ENCODE results near the gene KLHL41.

The KLHL41 gene

DNA sequence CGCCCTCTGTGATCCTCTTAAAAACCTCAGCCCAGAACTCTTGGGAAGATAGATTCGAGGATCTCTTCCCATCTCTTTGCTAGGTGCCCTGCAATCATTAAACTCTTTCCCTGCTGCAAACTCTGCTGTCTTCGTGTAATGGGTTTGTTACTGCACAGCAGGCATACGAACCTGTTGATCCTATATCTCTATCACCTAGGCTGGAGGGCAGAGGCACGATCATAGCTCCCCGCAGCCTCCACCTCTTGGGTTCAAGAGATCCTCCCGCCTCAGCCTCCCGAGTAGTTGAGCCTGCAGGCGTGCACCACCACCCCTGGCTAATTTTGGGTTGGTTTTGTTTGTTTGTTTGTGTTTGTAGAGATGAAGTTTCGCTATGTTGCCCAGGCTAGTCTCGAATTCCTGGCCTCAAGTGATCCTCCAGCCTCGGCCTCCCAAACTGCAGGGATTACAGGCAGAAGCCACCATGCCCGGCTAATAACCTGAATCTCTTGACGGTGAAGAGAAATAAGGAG lies 30.7 kb upstream of the KLHL41 start:
- Histone ChIP-seq H4K20me1 (ENCODE audit: insufficient read depth, low read length) (no peaks in the 10 kb centered on the region), H3K79me2 (ENCODE audit: insufficient read depth, low read length) (no peaks in the 10 kb centered on the region), H3K9me3 (ENCODE audit: insufficient read depth, low read length, severe bottlenecking) (no peaks in the 10 kb centered on the region), H3K36me3 (ENCODE audit: insufficient read depth, low read length) (no peaks in the 10 kb centered on the region), H2AFZ (ENCODE audit: low read depth, low read length) (peak overlapping the region; percentile 93), H3K4me2 (ENCODE audit: insufficient read depth, low read length) (peak overlapping the region; percentile 89), H3K27me3 (ENCODE audit: insufficient read depth, low read length, poor library complexity) (peaks cover 5% of the 10 kb centered on the region), H3K27ac (ENCODE audit: low read length) (0 out of 2 replicates have a peak overlapping the region, but pooled peaks have one; percentile 12), H3K9ac (ENCODE audit: low read depth, low read length) (peak overlapping the region; percentile 57), H3K4me1 (ENCODE audit: insufficient read depth, low read length) (peaks cover 18% of the 10 kb centered on the region), H3K4me3 (ENCODE audit: low read depth in 1 of 2, low read length in 2 of 2) (peak overlapping the region; percentile 44 to 85; a peak in 3 of 4 replicates)
- ATAC-seq (ENCODE audit: insufficient read depth, low read depth) = no peak
- TF ChIP-seq EZH2 (IDR thresholded peaks at IDR 0.05; ENCODE audit: borderline replicate concordance, low read depth, low read length, severe bottlenecking) = no peak
- TF ChIP-seq, protein P1, sequence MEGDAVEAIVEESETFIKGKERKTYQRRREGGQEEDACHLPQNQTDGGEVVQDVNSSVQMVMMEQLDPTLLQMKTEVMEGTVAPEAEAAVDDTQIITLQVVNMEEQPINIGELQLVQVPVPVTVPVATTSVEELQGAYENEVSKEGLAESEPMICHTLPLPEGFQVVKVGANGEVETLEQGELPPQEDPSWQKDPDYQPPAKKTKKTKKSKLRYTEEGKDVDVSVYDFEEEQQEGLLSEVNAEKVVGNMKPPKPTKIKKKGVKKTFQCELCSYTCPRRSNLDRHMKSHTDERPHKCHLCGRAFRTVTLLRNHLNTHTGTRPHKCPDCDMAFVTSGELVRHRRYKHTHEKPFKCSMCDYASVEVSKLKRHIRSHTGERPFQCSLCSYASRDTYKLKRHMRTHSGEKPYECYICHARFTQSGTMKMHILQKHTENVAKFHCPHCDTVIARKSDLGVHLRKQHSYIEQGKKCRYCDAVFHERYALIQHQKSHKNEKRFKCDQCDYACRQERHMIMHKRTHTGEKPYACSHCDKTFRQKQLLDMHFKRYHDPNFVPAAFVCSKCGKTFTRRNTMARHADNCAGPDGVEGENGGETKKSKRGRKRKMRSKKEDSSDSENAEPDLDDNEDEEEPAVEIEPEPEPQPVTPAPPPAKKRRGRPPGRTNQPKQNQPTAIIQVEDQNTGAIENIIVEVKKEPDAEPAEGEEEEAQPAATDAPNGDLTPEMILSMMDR (IDR thresholded peaks at IDR 0.05; ENCODE audit: borderline replicate concordance, extremely low read depth, low read length, poor library complexity, severe bottlenecking) = no peak
- no peak for DNase-seq

DNA sequence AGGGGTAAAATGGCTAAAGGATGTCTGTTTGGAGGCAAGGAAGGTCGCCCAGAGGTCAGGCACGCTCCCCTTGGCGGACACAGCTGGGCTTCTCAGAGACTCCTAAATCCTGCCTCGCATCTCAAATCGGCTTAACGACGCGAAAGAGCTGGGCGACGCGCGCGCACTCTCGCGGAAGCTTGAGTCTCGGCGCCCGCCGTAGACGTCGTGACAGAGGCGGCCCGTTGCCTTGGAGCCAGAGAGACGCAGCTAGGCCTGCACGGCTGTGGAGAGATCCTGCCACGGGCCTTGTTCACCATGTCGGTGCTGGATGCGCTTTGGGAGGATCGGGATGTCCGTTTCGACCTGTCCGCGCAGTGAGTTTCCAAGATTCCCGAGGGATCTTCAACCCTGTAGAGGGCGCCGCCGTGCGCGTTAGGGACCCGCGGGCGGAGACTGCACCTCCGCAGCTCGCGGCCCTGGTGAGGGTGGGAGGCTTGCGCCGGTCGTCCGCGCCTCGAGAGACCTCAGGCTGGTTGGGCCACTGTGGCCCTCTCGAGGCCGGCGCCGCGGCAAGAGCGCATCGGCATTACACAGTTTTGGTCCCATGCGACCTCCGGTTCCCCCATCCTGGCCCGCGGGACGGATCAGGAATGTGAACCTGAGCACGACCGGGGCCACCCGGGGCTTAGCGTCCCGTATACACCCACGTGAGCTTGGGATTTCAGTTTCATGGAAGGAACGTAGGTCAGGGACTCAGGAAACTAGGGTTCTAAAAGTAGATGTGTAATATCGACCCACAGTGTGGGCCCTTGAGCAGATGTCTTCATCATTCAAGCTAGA lies 30.0 kb upstream of the KLHL41 start, which contains the start of gene BBS5:
Gene BBS5, plus strand, starts transcription at position 238 of the 822 bp plus-strand sequence. Its CDS starts 60 bp downstream, at position 298.
- peak within 1 kb of the TSS; percentile 93 for H2AFZ ChIP-seq (ENCODE audit: low read depth, low read length)
- H3K9ac ChIP-seq (ENCODE audit: low read depth, low read length) = peak within 1 kb of the TSS; percentile 57
- H3K79me2 ChIP-seq (ENCODE audit: insufficient read depth, low read length) = no peaks in the 10 kb centered on the region

DNA sequence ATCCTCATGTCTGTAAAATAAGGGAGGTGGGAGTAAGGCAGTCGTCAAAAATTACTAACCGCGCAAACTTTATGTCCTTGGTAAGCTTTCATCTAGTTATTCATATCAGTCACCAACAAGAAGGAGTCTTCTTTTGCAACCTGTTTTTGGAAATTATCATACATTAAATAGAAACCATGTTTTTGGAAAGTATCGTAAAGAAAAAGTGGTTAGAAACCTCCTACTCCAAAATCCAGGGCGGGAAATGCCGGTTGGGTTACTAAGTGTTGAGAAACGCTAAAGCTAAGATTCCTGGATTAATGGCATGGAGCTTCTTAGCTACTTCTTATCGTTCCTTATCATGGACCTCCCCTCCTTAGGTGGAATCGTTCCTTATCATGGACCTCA lies 29.4 kb upstream of the KLHL41 start:
- Histone ChIP-seq H3K9ac (ENCODE audit: low read depth, low read length) (peak overlapping the region; percentile 57), H3K9me3 (ENCODE audit: insufficient read depth, low read length, severe bottlenecking) (no peaks in the 10 kb centered on the region), H3K4me1 (ENCODE audit: insufficient read depth, low read length) (peaks cover 18% of the 10 kb centered on the region), H3K4me2 (ENCODE audit: insufficient read depth, low read length) (peak overlapping the region; percentile 89), H3K27me3 (ENCODE audit: insufficient read depth, low read length, poor library complexity) (peaks cover 5% of the 10 kb centered on the region), H3K79me2 (ENCODE audit: insufficient read depth, low read length) (no peaks in the 10 kb centered on the region), H4K20me1 (ENCODE audit: insufficient read depth, low read length) (no peaks in the 10 kb centered on the region), H3K36me3 (ENCODE audit: insufficient read depth, low read length) (no peaks in the 10 kb centered on the region), H3K27ac (ENCODE audit: low read length) (no peak overlapping the region; the same call in 1 of the 2 replicates), H2AFZ (ENCODE audit: low read depth, low read length) (peak overlapping the region; percentile 93), H3K4me3 (ENCODE audit: low read depth in 1 of 2, low read length in 2 of 2) (peak overlapping the region; percentile 44 to 85; a peak in 3 of 4 replicates)
- DNase-seq = no peak
- TF ChIP-seq EZH2 (IDR thresholded peaks at IDR 0.05; ENCODE audit: borderline replicate concordance, low read depth, low read length, severe bottlenecking) = no peak
- TF ChIP-seq, protein P1 (IDR thresholded peaks at IDR 0.05; ENCODE audit: borderline replicate concordance, extremely low read depth, low read length, poor library complexity, severe bottlenecking) = no peak
- ATAC-seq (ENCODE audit: insufficient read depth, low read depth) = no peak

More for the DNA sequence above, 30.0 kb upstream of the KLHL41 start, which contains the start of gene BBS5:
- Histone ChIP-seq H3K4me1 (ENCODE audit: insufficient read depth, low read length) (peaks cover 18% of the 10 kb centered on the region), H3K4me2 (ENCODE audit: insufficient read depth, low read length) (peak within 1 kb of the TSS; percentile 89), H3K27ac (ENCODE audit: low read length) (peak within 1 kb of the TSS; percentile 33; the same call in 1 of the 2 replicates), H3K9me3 (ENCODE audit: insufficient read depth, low read length, severe bottlenecking) (no peaks in the 10 kb centered on the region), H3K36me3 (ENCODE audit: insufficient read depth, low read length) (no peaks in the 10 kb centered on the region), H3K4me3 (ENCODE audit: low read depth in 1 of 2, low read length in 2 of 2) (peak within 1 kb of the TSS; percentile 44 to 85), H3K27me3 (ENCODE audit: insufficient read depth, low read length, poor library complexity) (peaks cover 5% of the 10 kb centered on the region), H4K20me1 (ENCODE audit: insufficient read depth, low read length) (no peaks in the 10 kb centered on the region)
- ATAC-seq (ENCODE audit: insufficient read depth, low read depth) (peak; percentile 95), DNase-seq (peak; percentile 82)
- TF ChIP-seq EZH2 (IDR thresholded peaks at IDR 0.05; ENCODE audit: borderline replicate concordance, low read depth, low read length, severe bottlenecking) = no peak
- TF ChIP-seq, protein P1 (IDR thresholded peaks at IDR 0.05; ENCODE audit: borderline replicate concordance, extremely low read depth, low read length, poor library complexity, severe bottlenecking) = peak; percentile 75
